ENCODE results near the gene METTL27.

DNA sequence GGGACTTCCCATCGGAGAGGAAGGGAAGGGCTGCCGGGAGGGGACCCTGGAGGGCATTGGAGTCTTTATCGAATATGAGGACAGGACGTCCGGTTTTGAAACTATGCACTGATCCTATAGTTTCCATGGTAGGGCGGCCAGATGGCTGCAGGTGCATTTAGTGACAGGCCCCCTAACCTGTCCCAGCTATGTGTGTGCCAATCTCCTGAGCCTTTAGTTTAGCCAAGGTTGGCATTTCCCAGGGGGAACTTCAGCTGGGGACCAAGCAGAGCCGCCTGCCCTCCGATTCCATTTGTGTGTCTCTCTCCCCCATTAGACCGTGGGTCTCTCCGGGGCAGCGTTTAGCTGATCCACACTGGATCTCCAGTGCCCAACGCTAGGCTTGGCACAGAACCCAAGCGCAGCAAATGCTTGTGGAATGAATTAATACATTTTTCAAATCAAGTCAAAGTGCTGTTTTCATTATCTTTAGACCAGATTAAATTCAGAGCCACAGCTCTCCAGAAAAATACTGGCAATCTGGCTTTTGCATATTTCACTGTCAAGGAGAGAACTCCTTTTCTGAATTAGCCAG lies 38.5 kb upstream of the METTL27 start:
- TF ChIP-seq, protein P1, sequence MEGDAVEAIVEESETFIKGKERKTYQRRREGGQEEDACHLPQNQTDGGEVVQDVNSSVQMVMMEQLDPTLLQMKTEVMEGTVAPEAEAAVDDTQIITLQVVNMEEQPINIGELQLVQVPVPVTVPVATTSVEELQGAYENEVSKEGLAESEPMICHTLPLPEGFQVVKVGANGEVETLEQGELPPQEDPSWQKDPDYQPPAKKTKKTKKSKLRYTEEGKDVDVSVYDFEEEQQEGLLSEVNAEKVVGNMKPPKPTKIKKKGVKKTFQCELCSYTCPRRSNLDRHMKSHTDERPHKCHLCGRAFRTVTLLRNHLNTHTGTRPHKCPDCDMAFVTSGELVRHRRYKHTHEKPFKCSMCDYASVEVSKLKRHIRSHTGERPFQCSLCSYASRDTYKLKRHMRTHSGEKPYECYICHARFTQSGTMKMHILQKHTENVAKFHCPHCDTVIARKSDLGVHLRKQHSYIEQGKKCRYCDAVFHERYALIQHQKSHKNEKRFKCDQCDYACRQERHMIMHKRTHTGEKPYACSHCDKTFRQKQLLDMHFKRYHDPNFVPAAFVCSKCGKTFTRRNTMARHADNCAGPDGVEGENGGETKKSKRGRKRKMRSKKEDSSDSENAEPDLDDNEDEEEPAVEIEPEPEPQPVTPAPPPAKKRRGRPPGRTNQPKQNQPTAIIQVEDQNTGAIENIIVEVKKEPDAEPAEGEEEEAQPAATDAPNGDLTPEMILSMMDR (conservative IDR thresholded peaks at IDR 0.05 in 1 of 2, IDR thresholded peaks at IDR 0.05 in 1 of 2; ENCODE audit: extremely low read depth in 1 of 2, insufficient read depth in 1 of 2, low read depth in 1 of 2, low read length in 2 of 2): no peak
- TF ChIP-seq EZH2 (IDR thresholded peaks at IDR 0.05; ENCODE audit: borderline replicate concordance, low read length): no peak
